HUES64 (cell line): ENCODE measurements around the gene SLC25A18.

Source experiments
- H3K27ac ChIP-seq: 2 replicates; pipeline ENCODE4 v1.7.0; 2013; ENCODE audit warnings: low read depth, low read length, inconsistent platforms
- H3K27me3 ChIP-seq: 2 replicates; pipeline ENCODE4 v1.6.1; 2013; ENCODE audit warnings: mild to moderate bottlenecking, low read length; ENCODE audit not compliant: insufficient read depth
- H3K36me3 ChIP-seq: 2 replicates; pipeline ENCODE4 v1.6.1; 2013; ENCODE audit warnings: mild to moderate bottlenecking, low read length; ENCODE audit not compliant: insufficient read depth
- H3K4me1 ChIP-seq: 2 replicates; pipeline ENCODE4 v1.6.1; 2013; ENCODE audit warnings: mild to moderate bottlenecking, low read length, moderate library complexity; ENCODE audit not compliant: insufficient read depth
- H3K4me3 ChIP-seq: 2 replicates; pipeline ENCODE4 v1.5.1; 2013; ENCODE audit warnings: mild to moderate bottlenecking, low read length, moderate library complexity
- H3K9ac ChIP-seq: 2 replicates; pipeline ENCODE4 v1.6.1; 2013; ENCODE audit warnings: mild to moderate bottlenecking, low read depth, low read length
- H3K9me3 ChIP-seq: 2 replicates; pipeline ENCODE4 v1.6.1; 2013; ENCODE audit warnings: low read depth, low read length; ENCODE audit not compliant: insufficient read depth
- WGBS: fragments of 150-250, 120-280 bp; methylation state at CpG from one replicate; pipeline ENCODE4 v1.1.7; 2013; ENCODE audit warnings: missing lambda C conversion rate; 5-methylcytosine and 5-hydroxymethylcytosine counted together

SLC25A18 gene

DNA sequence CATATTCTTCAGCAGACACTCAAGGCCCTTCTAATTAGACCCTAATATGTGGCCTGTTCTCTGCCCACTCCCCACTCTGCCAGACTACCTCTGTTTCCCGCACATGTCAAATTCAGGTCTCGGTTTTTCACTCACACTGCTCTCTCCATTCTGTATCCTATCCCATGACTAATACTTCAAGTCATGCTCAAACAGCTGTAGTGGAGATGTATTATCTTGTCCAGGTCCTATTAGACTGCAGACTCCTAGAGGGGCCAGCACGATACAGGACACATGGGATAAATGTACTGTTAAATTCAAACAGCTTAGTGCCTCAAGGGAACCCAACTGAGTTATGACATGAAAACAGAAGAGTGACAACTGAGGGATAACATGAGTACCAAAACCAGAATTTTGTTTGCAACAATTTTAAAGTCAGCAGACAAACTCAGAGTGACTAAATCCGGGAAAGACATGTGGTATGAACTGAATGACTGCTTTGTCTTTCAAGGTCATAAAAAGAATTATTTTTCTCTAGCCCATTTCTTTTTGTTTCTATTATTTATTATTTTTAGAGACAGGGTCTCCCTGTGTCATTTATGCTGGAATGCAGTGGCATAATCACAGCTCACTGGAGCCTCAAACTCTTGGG is 44.7 kb downstream of the SLC25A18 start:
- 97% methylated on average over 4 of the region's 4 CpGs for WGBS
- peaks cover 75% of the 10 kb centered on the region for H3K36me3 ChIP-seq
- H3K27ac ChIP-seq, result no peak overlapping the region
- H3K9ac ChIP-seq, result no peak overlapping the region
- no peak overlapping the region for H3K4me3 ChIP-seq
- no peaks in the 10 kb centered on the region for H3K27me3 ChIP-seq
- no peaks in the 10 kb centered on the region for H3K4me1 ChIP-seq
- H3K9me3 ChIP-seq, result no peaks in the 10 kb centered on the region

DNA sequence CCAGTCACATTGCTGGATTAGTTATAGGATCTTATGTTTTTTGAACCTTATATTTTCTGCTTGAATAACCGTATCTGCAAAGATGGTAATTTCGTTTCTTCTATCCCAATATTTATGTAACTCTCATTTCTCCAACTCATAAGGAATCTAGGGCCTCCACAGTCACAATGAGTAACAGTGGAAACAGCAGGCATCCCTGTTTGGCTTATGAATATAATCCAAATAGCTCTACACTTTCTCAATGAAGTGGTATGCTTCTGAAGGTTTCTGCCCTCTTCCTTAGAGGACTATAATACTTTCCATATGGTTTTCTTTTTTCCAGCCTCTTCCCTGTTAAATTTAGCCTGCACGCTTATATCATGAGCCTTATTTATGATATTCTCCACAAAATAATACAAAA is 48.8 kb downstream of the SLC25A18 start:
- WGBS, result 88% methylated on average over 3 of the region's 3 CpGs
- no peak overlapping the region for H3K4me3 ChIP-seq
- no peak overlapping the region for H3K9ac ChIP-seq
- H3K36me3 ChIP-seq, result peaks cover 60% of the 10 kb centered on the region
- H3K4me1 ChIP-seq, result no peaks in the 10 kb centered on the region
- no peak overlapping the region for H3K27ac ChIP-seq
- H3K9me3 ChIP-seq, result no peaks in the 10 kb centered on the region
- H3K27me3 ChIP-seq, result no peaks in the 10 kb centered on the region

DNA sequence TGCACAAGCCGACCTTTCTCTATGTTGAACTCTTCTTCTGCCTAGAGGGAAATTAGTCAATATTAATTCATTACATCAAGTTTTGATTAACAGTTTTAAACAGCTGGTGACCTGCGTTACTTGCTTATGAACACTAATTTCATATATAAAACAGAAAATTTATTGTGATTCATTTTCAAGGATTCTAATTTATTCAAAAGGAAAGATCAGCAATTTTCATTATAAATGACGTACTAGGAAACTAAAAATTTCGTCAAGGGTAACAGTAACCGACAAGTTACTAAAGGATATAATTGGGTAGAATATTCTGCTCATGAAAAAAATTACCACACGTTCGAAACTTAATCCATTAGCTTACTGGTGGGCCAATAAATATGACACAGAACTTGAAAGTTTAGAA is 50.0 kb downstream of the SLC25A18 start:
- Histone ChIP-seq H3K36me3 (peaks cover 60% of the 10 kb centered on the region), H3K27me3 (no peaks in the 10 kb centered on the region), H3K4me1 (no peaks in the 10 kb centered on the region), H3K27ac (no peak overlapping the region), H3K9ac (no peak overlapping the region), H3K4me3 (no peak overlapping the region), H3K9me3 (no peaks in the 10 kb centered on the region)
- WGBS, result 99% methylated on average over 6 of the region's 7 CpGs

DNA sequence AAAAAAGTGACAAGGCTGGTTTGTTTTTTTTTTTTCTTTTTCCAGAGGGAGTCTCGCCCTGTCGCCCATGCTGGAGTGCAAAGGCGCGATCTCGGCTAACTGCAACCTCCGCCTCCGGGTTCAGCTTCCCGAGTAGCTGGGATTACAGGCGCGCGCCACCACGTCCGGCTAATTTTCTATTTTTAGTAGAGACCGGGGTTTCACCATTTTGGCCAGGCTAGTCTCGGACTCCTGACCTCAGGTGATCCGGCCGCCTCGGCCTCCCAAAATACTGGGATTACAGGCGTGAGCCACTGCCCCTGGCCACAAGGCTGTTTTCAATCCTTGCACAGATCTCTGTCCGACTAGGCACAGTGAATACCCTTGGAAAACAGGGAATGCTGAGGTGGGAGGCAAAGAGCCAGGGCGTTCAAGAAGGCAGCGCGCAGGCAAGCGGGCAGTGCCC is 64.7 kb downstream of the SLC25A18 start:
- peak overlapping the region; percentile 90 for H3K27ac ChIP-seq
- H3K9ac ChIP-seq, result peak overlapping the region; percentile 95
- peaks cover 21% of the 10 kb centered on the region for H3K36me3 ChIP-seq
- H3K4me1 ChIP-seq, result no peaks in the 10 kb centered on the region; the same call in 1 of the 2 replicates
- peak overlapping the region; percentile 97 for H3K4me3 ChIP-seq
- no peaks in the 10 kb centered on the region for H3K9me3 ChIP-seq
- WGBS, result 18% methylated on average over 24 of the region's 24 CpGs
- H3K27me3 ChIP-seq, result no peaks in the 10 kb centered on the region

DNA sequence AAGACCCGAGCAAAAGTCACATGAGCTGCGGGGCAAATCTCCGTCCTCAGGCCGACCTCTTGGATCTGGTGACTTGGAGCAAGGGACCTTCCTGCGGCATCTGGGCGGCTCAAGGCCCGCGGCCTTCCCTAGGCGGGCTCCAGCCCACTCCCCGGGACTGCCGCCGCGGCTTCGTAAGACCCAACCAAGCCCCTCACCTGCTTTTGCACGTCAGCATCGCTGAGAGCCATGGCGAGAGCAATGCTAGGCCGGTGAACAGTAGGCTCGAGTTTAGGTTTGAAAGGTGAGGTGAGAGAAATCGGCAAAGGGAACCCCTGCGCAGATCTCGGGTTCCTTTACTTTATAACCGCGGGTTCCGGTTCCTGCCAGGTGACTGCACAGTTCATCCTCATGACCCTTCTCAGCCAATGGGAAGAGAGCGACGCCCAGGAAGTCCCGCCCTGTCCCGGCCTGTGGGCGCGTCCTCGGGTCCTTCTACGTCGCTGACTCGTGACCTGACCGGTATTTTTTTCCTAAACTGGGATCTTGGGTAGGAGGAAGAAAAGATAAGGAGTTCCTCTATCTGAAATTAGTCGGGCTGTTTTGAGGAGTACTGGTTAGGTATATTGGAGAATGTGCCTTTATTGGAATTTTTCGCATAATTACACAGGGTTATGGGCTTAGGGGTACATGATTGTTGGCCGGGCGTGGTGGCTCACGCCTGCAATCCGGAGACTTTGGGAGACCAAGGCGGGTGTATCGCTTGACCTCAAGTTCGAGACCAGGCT is 65.3 kb downstream of the SLC25A18 start, which contains the start of gene ATP6V1E1:
Gene ATP6V1E1, minus strand, starts transcription at position 344 of the 767 bp plus-strand sequence. Its CDS starts 114 bp downstream, at position 230.
- H3K9me3 ChIP-seq, result no peaks in the 10 kb centered on the region
- peak within 1 kb of the TSS; percentile 97 for H3K4me3 ChIP-seq
- peak within 1 kb of the TSS; percentile 90 for H3K27ac ChIP-seq
- H3K36me3 ChIP-seq, result peaks cover 15% of the 10 kb centered on the region; the same call in 1 of the 2 replicates
- no peaks in the 10 kb centered on the region for H3K27me3 ChIP-seq
- under 1% methylated on average over 45 of the region's 45 CpGs for WGBS
- peak within 1 kb of the TSS; percentile 95 for H3K9ac ChIP-seq
- H3K4me1 ChIP-seq, result peaks cover 6% of the 10 kb centered on the region; the same call in 1 of the 2 replicates

DNA sequence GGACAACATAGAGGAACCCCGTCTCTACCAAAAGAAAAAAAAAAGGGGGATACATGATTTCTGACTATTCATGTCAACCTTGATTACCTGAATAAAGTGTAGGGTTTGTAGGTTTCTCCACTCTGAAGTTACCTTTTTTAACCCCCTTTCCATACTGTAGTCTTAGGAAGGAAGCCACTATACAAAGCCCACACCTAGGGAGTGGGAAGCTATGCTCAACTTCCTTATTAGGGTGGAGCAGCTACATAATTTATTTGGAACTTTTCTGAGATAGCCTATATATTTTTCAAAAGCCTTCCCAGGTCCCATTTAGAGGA is 65.8 kb downstream of the SLC25A18 start:
- H3K9ac ChIP-seq, result peak overlapping the region; percentile 95
- peak overlapping the region; percentile 90 for H3K27ac ChIP-seq
- peaks cover 10% of the 10 kb centered on the region; the same call in 1 of the 2 replicates for H3K36me3 ChIP-seq
- 0% methylated on average over 1 of the region's 1 CpG for WGBS
- peak overlapping the region; percentile 97 for H3K4me3 ChIP-seq
- no peaks in the 10 kb centered on the region for H3K9me3 ChIP-seq
- peaks cover 8% of the 10 kb centered on the region; the same call in 1 of the 2 replicates for H3K4me1 ChIP-seq
- H3K27me3 ChIP-seq, result no peaks in the 10 kb centered on the region

DNA sequence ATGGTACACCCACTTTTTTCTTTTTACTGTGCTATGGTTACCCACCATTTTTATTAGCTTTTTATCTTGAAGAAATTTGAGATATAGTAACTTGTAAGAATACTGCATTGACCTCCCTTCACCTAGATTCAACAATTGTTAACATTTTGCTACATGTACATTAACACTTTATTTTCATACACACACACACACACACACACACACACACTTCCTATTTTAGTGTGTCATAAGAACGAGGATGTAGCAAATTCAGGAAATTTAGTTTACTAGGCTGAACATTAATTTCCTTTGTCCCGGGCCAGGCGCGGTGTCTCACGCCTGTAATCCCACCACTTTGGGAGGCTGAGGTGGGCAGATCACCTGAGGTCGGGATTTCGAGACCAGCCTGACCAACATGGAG is 66.3 kb downstream of the SLC25A18 start:
- peaks cover 8% of the 10 kb centered on the region; the same call in 1 of the 2 replicates for H3K4me1 ChIP-seq
- no peaks in the 10 kb centered on the region for H3K27me3 ChIP-seq
- no peak overlapping the region; the same call in 1 of the 2 replicates for H3K27ac ChIP-seq
- 0 out of 2 replicates have a peak, but pooled peaks cover 9% of the 10 kb centered on the region for H3K36me3 ChIP-seq
- H3K9ac ChIP-seq, result peak overlapping the region; percentile 95; the same call in 1 of the 2 replicates
- WGBS, result 92% methylated on average over 6 of the region's 7 CpGs
- H3K4me3 ChIP-seq, result peak overlapping the region; percentile 97
- H3K9me3 ChIP-seq, result no peaks in the 10 kb centered on the region

DNA sequence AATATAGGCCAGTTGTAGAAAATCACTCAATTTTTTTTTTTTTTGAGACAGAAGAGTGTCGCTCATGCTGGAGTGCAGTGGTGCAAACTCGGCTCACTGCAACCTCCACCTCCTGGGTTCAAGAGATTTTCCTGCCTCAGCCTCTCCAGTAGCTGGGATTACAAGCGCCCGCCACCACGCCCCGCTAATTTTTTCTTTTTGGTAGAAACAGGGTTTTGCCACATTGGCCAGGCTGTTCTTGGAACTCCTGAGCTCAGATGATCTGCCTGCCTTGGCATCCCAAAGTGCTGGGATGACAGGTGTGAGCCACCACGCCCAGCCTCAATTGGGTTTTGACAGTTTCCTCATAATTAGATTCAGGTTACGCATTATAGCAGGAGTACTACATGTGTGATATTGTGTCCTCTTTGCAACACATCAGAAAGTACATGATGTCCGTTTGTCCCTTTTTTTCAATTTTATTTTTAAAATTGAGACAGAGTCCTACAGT is 67.8 kb downstream of the SLC25A18 start:
- no peak overlapping the region for H3K27ac ChIP-seq
- no peak overlapping the region for H3K9ac ChIP-seq
- H3K4me3 ChIP-seq, result no peak overlapping the region
- H3K36me3 ChIP-seq, result no peaks in the 10 kb centered on the region
- no peaks in the 10 kb centered on the region for H3K9me3 ChIP-seq
- no peaks in the 10 kb centered on the region for H3K27me3 ChIP-seq
- WGBS, result 96% methylated on average over 9 of the region's 9 CpGs
- peaks cover 8% of the 10 kb centered on the region; the same call in 1 of the 2 replicates for H3K4me1 ChIP-seq

DNA sequence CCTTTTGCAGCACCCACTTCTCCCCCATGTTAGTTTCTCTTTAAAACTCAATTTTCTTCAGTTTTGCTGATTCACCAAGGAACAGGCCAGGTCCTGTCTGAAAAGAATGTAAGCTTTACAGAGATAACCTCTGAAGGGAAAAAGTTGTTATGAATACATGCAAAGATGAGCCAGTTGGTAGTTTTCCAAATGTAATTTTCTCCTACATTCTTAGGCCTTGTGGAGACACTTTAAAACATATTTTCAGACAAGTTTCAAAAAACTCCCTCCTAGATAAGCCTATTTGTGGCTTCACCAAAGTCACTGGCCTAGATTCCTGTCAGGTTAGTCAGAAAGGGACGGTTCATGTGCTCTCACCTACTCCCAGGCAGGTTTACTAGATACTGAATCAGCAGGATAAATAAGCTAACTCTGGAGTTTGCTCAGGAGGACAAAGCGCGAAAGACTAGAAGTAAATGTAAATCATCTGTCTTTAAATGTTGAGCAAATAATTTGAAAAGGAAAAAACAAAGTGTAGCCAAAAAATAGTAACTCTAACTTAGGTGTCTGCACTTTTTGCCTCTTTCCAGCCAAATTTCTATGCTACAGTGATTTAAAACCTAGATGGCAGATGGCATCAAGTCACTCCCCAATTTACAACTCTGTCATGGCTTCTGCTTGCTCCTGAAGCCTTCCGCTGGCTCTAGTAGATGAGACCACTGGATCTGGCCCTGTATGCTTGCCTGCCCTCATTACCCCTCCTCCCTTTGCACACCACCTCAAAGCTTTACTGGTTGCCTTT is 70.1 kb downstream of the SLC25A18 start:
- Histone ChIP-seq H3K27me3 (no peaks in the 10 kb centered on the region), H3K9ac (peak overlapping the region; percentile 54; the same call in 1 of the 2 replicates), H3K27ac (peak overlapping the region; percentile 62), H3K4me1 (peaks cover 13% of the 10 kb centered on the region; the same call in 1 of the 2 replicates), H3K36me3 (no peaks in the 10 kb centered on the region), H3K9me3 (no peaks in the 10 kb centered on the region), H3K4me3 (no peak overlapping the region)
- WGBS, result 79% methylated on average over 4 of the region's 4 CpGs

DNA sequence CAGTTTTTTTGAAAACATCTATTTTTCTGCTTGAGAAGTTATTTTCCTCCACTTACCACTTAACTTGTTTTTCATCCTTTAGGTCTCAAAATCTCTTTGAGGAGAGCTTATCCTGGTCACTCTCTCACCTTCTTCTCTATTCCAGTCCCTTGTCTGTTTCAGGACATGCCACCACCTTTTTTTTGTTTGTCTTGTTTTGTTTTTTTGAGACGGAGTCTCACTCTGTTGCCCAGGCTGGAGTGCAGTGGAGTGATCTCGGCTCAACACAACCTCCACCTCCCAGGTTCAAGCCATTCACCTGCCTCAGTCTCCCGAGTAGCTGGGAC is 70.7 kb downstream of the SLC25A18 start:
- Histone ChIP-seq H3K4me1 (peaks cover 13% of the 10 kb centered on the region; the same call in 1 of the 2 replicates), H3K9me3 (no peaks in the 10 kb centered on the region), H3K9ac (no peak overlapping the region), H3K27ac (no peak overlapping the region), H3K4me3 (no peak overlapping the region), H3K36me3 (no peaks in the 10 kb centered on the region), H3K27me3 (no peaks in the 10 kb centered on the region)
- 81% methylated on average over 3 of the region's 3 CpGs for WGBS
